ENCODE data around the gene RELB. TPM values are rescaled to one million over a fixed set of nuclear protein-coding genes. Genes with fewer than 3 reads are reported as not detected.
"Not testable (repeated sequence)": the region's sequence is repeated elsewhere in the genome, so short reads cannot be mapped to it uniquely, and the experiment has no call there.

Gene RELB
- total RNA-seq, 1 donor from 2014 or later = 28.3 TPM

DNA sequence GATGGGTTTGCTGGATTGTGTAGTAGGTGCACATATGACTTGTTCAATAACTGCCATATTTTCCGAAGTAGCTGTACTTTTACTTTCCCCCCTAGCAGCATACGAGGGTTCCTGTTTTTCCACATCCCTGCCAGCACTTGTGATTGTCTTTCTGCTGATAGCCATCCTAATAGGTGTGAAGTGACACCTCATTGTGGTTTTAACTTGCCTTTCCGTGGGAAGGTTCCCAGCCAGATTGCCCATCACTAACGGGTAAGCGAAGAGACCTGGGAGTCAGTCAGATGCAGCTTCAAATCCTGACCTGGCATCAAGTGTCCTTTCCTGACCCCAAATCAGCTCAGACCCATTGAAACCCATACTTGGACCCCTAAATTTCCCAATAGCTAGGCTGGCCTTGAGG, 41.6 kb upstream of the RELB start:
- no peak for DNase-seq (ENCODE audit: low read depth)
- TF ChIP-seq, protein P1, sequence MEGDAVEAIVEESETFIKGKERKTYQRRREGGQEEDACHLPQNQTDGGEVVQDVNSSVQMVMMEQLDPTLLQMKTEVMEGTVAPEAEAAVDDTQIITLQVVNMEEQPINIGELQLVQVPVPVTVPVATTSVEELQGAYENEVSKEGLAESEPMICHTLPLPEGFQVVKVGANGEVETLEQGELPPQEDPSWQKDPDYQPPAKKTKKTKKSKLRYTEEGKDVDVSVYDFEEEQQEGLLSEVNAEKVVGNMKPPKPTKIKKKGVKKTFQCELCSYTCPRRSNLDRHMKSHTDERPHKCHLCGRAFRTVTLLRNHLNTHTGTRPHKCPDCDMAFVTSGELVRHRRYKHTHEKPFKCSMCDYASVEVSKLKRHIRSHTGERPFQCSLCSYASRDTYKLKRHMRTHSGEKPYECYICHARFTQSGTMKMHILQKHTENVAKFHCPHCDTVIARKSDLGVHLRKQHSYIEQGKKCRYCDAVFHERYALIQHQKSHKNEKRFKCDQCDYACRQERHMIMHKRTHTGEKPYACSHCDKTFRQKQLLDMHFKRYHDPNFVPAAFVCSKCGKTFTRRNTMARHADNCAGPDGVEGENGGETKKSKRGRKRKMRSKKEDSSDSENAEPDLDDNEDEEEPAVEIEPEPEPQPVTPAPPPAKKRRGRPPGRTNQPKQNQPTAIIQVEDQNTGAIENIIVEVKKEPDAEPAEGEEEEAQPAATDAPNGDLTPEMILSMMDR (conservative IDR thresholded peaks at IDR 0.05; ENCODE audit: low read depth, low read length) = no peak
- H3K4me3 ChIP-seq (ENCODE audit: low read depth, low read length) = no peak overlapping the region

DNA sequence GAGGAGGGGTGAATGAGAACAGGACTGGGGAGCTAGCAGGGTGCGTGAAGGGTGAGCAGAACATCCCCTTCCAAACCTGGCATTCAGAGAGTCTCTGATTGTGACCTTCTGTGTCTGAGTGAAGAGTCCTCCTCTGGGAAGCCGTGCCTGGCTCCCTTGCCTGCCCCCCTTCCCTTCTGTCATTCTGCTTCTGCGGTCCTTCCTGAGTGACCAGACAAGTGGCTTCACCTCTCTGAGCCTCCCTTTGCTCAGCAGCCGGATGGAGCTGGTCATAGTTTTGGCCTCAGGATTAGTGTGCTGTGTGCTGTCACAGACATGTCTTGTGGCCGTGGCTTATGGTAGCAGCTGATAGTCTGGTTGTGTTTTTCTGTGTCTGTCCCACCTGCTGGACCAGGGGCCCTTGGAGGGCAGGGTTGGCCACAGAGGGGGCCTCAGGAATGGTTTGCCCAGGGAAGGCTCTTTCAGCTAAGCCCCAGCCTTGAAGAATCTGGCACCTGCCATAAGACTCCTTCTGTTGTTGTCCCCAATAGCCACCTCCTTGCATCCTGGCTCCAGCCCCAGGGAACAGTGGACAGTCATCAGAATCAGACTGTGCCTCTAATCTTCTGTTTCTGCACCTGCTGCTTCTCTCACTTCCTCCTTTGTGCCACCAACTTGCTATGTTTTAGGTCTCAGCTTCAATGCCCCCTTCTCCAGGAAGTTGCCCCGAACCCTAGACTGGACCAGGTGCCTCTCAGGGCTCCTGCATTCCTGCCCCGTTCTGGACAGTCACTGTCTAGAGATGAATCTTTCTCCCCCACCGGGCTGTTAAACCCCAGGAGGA, 40.1 kb upstream of the RELB start:
- TF ChIP-seq, protein P1 (conservative IDR thresholded peaks at IDR 0.05; ENCODE audit: low read depth, low read length) = no peak
- no peak overlapping the region for H3K4me3 ChIP-seq (ENCODE audit: low read depth, low read length)
- DNase-seq (ENCODE audit: low read depth) = no peak

DNA sequence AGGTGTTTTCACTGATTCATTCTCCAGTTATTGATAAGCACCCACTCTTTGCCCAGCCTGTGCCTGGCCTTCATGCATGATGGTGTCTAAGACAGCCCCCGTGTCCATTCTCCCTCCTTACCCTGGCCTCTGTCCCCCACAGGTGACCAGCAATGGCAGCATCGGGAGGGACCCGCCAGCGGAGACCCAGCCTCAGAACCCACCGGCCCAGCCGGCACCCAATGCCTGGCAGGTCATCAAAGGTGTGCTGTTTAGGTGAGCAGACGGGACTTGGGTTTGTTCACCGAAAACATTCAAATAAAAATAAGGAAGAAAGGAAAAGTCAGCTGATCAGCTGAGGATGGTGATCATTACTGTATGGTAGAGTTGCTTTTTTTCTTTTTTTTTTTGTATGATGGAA, 39.4 kb upstream of the RELB start:
- no peak overlapping the region for H3K4me3 ChIP-seq (ENCODE audit: low read depth, low read length)
- no peak for DNase-seq (ENCODE audit: low read depth)
- TF ChIP-seq, protein P1 (conservative IDR thresholded peaks at IDR 0.05; ENCODE audit: low read depth, low read length) = no peak

DNA sequence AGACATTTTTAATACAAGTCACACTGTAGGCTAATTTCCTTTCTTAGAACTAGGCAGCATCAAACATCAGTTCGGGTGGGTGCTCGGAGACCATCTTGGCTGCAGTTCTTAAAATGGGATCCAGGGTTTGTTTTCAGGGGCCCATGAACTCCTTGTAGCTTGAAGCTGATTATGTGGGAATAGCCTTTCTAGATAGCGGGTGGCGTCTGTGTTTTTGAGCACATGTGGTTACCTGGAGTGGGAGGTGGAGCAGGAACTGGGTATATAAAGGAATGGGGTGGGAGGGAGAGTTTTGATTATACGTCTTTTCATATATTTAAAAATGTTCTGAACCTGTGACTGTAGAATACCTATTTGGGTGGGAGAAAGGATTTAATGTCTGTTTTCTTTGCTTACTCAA, 33.1 kb upstream of the RELB start:
- TF ChIP-seq, protein P1 (conservative IDR thresholded peaks at IDR 0.05; ENCODE audit: low read depth, low read length) = no peak
- H3K4me3 ChIP-seq (ENCODE audit: low read depth, low read length) = no peak overlapping the region
- no peak for DNase-seq (ENCODE audit: low read depth)

DNA sequence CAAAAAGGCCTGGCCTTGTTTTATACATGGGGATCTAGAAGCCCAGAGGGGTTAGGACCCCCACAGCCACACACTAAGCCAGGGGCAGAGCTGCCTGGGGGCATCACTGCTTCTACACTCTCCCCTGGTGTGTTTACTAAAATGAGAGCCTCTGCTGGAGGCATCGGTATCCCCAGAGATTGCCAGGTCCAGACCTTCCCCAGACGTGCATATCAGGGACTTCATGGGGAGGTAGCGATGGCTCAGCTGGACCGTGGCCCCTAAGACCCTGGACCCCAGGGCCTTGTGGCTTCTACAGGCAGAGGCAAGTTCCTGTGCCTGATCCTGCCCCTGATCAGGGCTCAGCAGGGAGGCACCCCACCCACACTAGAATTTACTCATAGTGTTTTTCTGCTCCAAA, 32.6 kb upstream of the RELB start:
- TF ChIP-seq, protein P1 (conservative IDR thresholded peaks at IDR 0.05; ENCODE audit: low read depth, low read length) = no peak
- no peak for DNase-seq (ENCODE audit: low read depth)
- no peak overlapping the region for H3K4me3 ChIP-seq (ENCODE audit: low read depth, low read length)

DNA sequence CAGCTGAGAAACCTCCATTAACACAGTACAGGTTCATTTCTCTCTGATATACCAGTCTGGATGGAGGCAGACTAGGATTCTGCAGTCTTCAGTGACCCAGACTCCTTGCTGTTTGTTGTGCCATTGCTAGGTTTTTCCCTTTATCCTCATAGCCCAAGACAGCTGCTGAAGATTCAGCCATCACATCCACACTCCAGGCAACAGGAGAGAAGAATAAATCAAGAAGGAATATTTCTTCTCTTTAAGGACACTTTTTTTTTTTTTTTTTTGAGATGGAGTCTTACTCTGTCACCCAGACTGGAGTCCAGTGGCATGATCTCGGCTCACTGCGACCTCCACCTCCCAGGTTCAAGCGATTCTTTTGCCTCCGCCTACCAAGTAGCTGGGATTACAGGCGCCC, 31.8 kb upstream of the RELB start:
- DNase-seq (ENCODE audit: low read depth) = no peak
- TF ChIP-seq, protein P1 (conservative IDR thresholded peaks at IDR 0.05; ENCODE audit: low read depth, low read length) = no peak
- H3K4me3 ChIP-seq (ENCODE audit: low read depth, low read length) = no peak overlapping the region

DNA sequence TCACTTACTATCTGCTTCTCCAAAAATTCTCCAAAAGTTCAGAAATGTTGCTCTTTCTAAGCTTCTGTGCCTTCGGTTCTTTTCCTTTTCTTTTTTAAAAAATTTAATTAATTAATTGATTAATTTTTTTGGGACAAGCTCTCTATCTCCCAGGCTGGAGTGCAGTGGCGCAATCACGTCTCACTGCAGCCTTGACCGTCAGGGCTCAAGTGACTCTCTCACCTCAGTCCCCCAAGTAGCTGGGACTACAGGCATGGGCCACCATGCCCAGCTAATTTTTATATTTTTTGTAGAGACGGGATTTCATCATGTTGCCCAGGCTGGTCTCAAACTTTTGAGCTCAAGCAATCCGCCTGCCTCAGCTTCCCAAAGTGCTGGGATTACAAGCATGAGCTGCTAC, 29.8 kb upstream of the RELB start:
- not testable (repeated sequence) for H3K4me3 ChIP-seq (ENCODE audit: low read depth, low read length); DNase-seq (ENCODE audit: low read depth)
